IMR-90 (cell line): Measurements from ENCODE around the gene KCTD10. TPM values are rescaled to one million over a fixed set of nuclear protein-coding genes. Genes with fewer than 3 reads are reported as not detected.

Source experiments
- ATAC-seq: fragments of 200-7000 bp; cut with Tn5 transposase; 2 replicates; pipeline ENCODE4 v1.9.1; 2020; ENCODE audit warnings: low read depth, mild to moderate bottlenecking, moderate library complexity
- BruUV-seq: library from RNA; stranded (reverse); fragments of 400-500 nt; replicated peaks from 2 replicates; lab custom pipeline; 2021; lab: Mats Ljungman, UMichigan
- CTCF ChIA-PET: fragments of 300-600 bp; formaldehyde crosslinking; extraction: SDS; loops from one replicate; lab custom pipeline; 2021; ENCODE audit warnings: antibody characterized with exemption; lab: Yijun Ruan, JAX
- POLR2A ChIA-PET: fragments of 300-600 bp; sonication (Branson Sonifier 250); formaldehyde crosslinking; loops from one replicate; lab custom pipeline; 2022; ENCODE audit warnings: antibody characterized with exemption; ENCODE audit not compliant: unreplicated experiment; lab: Charles Lee
- DNase-seq: peaks from one replicate; pipeline ENCODE4 v3.0.0; 2013
- H2AFZ ChIP-seq: replicated peaks from 2 replicates; pipeline ENCODE3; 2013; ENCODE audit warnings: low read length, mild to moderate bottlenecking; ENCODE audit not compliant: poor library complexity
- H2AK5ac ChIP-seq: 2 replicates; pipeline ENCODE4 v1.6.1; 2013; ENCODE audit warnings: low read depth, low read length, inconsistent platforms
- H2AK9ac ChIP-seq: replicated peaks from 2 replicates; pipeline ENCODE3; 2013; ENCODE audit warnings: mild to moderate bottlenecking, low read depth, low read length, moderate library complexity; ENCODE audit not compliant: poor library complexity
- H2BK120ac ChIP-seq: 2 replicates; pipeline ENCODE4 v1.6.1; 2013; ENCODE audit warnings: low read depth, low read length, inconsistent platforms
- H2BK15ac ChIP-seq: 3 replicates; pipeline ENCODE4 v1.6.1; 2013; ENCODE audit warnings: low read depth, low read length, inconsistent platforms
- H2BK20ac ChIP-seq: 2 replicates; pipeline ENCODE4 v1.6.1; 2013; ENCODE audit warnings: low read depth, mild to moderate bottlenecking, inconsistent platforms, low read length, moderate library complexity
- H2BK5ac ChIP-seq: 2 replicates; pipeline ENCODE4 v1.6.1; 2013; ENCODE audit warnings: mild to moderate bottlenecking, low read depth, low read length, inconsistent platforms; ENCODE audit not compliant: poor library complexity, severe bottlenecking
- H3K14ac ChIP-seq: replicated peaks from 2 replicates; pipeline ENCODE4 v1.6.1; 2013; ENCODE audit warnings: low read depth, low read length, inconsistent platforms
- H3K18ac ChIP-seq: 2 replicates; pipeline ENCODE4 v1.6.1; 2013; ENCODE audit warnings: low read depth, low read length, control low read depth
- H3K23ac ChIP-seq: 2 replicates; pipeline ENCODE4 v1.6.1; 2013; ENCODE audit warnings: low read depth, low read length, inconsistent platforms
- H3K27ac ChIP-seq: 2 replicates; pipeline ENCODE4 v1.5.1; 2013; ENCODE audit warnings: mild to moderate bottlenecking, control low read depth, low read length; ENCODE audit not compliant: insufficient read depth
- H3K27me3 ChIP-seq: 2 replicates; pipeline ENCODE4 v1.6.1; 2013; ENCODE audit warnings: low read length; ENCODE audit not compliant: control insufficient read depth, insufficient read depth
- H3K36me3 ChIP-seq: 2 replicates; pipeline ENCODE4 v1.6.1; 2013; ENCODE audit warnings: low read length, mixed read lengths; ENCODE audit not compliant: control insufficient read depth, insufficient read depth
- H3K4ac ChIP-seq: 2 replicates; pipeline ENCODE4 v1.6.1; 2013; ENCODE audit warnings: low read depth, low read length, inconsistent platforms
- H3K4me1 ChIP-seq: 2 replicates; pipeline ENCODE4 v1.6.1; 2013; ENCODE audit warnings: low read length, mixed read lengths; ENCODE audit not compliant: control insufficient read depth, insufficient read depth
- H3K4me2 ChIP-seq: 2 replicates; pipeline ENCODE4 v1.6.1; 2013; ENCODE audit warnings: low read depth, mild to moderate bottlenecking, control low read depth, low read length, moderate library complexity
- H3K4me3 ChIP-seq: 2 replicates; pipeline ENCODE4 v1.5.1; 2013; ENCODE audit warnings: low read depth, mild to moderate bottlenecking, control low read depth, low read length, moderate library complexity; ENCODE audit not compliant: insufficient read depth
- H3K56ac ChIP-seq: 2 replicates; pipeline ENCODE4 v1.6.1; 2013; ENCODE audit warnings: low read length, inconsistent platforms; ENCODE audit not compliant: insufficient read depth; ENCODE audit errors: extremely low read depth
- H3K79me1 ChIP-seq, 2 experiments: 2 replicates each; pipeline ENCODE4 v1.6.1; 2013; ENCODE audit warnings: low read length in 2 of 2, inconsistent platforms in 1 of 2, low read depth in 1 of 2
- H3K9ac ChIP-seq: 2 replicates; pipeline ENCODE4 v1.6.1; 2013; ENCODE audit warnings: low read depth, low read length, control low read depth
- H3K9me1 ChIP-seq: 2 replicates; pipeline ENCODE4 v1.6.1; 2013; ENCODE audit warnings: low read length, inconsistent platforms; ENCODE audit not compliant: insufficient read depth
- H3K9me3 ChIP-seq: 2 replicates; pipeline ENCODE4 v1.6.1; 2013; ENCODE audit warnings: low read length; ENCODE audit not compliant: control insufficient read depth, insufficient read depth
- H4K20me1 ChIP-seq: 2 replicates; pipeline ENCODE4 v1.6.1; 2013; ENCODE audit warnings: low read length, inconsistent platforms; ENCODE audit not compliant: insufficient read depth
- H4K5ac ChIP-seq: 2 replicates; pipeline ENCODE4 v1.6.1; 2013; ENCODE audit warnings: mild to moderate bottlenecking, low read depth, low read length, control low read depth
- H4K8ac ChIP-seq, 2 experiments: 2 replicates each; pipeline ENCODE4 v1.6.1; 2013; ENCODE audit warnings: low read depth in 2 of 2, low read length in 2 of 2, control low read depth in 1 of 2, inconsistent platforms in 1 of 2
- H4K91ac ChIP-seq: 2 replicates; pipeline ENCODE4 v1.6.1; 2013; ENCODE audit warnings: low read depth, low read length, inconsistent platforms; ENCODE audit not compliant: insufficient read depth
- CEBPB ChIP-seq: IDR thresholded peaks from 2 replicates; pipeline ENCODE4 v1.6.1; 2012; ENCODE audit warnings: low read depth, low read length, improper control_type of control experiment
- ELK1 ChIP-seq: fragments of 150-350 bp; IDR thresholded peaks from 2 replicates; pipeline ENCODE4 v1.6.1; 2016; ENCODE audit warnings: low read depth, mild to moderate bottlenecking, low read length, moderate library complexity, borderline replicate concordance
- MAZ ChIP-seq: IDR thresholded peaks from 2 replicates; pipeline ENCODE4 v1.6.1; 2012; ENCODE audit warnings: low read depth, mild to moderate bottlenecking, low read length, improper control_type of control experiment, moderate library complexity, borderline replicate concordance
- MXI1 ChIP-seq: IDR thresholded peaks from 2 replicates; pipeline ENCODE4 v1.6.1; 2012; ENCODE audit warnings: low read depth, mild to moderate bottlenecking, low read length, moderate library complexity, borderline replicate concordance
- RAD21 ChIP-seq: IDR thresholded peaks from 2 replicates; pipeline ENCODE4 v1.6.1; 2012; ENCODE audit warnings: low read length, improper control_type of control experiment
- RCOR1 ChIP-seq: IDR thresholded peaks from 2 replicates; pipeline ENCODE4 v1.6.1; 2012; ENCODE audit warnings: mild to moderate bottlenecking, low read length, improper control_type of control experiment; ENCODE audit not compliant: insufficient replicate concordance
- SMC3 ChIP-seq: fragments of 150-350 bp; IDR thresholded peaks from 2 replicates; pipeline ENCODE4 v1.6.1; 2016; ENCODE audit warnings: low read depth, mild to moderate bottlenecking, antibody characterized with exemption, low read length, moderate library complexity
- WGBS, 2 experiments: methylation state at CpG; one replicate each; pipeline versions ENCODE4 v1.1.5 to v1.1.7; 2013; ENCODE audit warnings: missing lambda C conversion rate in 2 of 2; ENCODE audit not compliant: insufficient read length in 1 of 2; ENCODE audit errors: extremely low coverage in 2 of 2; 5-methylcytosine and 5-hydroxymethylcytosine counted together
- dilution Hi-C: fragments of 300-500 bp; cut with HindIII; formaldehyde crosslinking; loops from one replicate; pipeline ENCODE4 v1.14.3; 2018; ENCODE audit warnings: low sequenced_read_pairs; ENCODE audit not compliant: unreplicated experiment
- in situ Hi-C: fragments of 300-500 bp; cut with MboI; formaldehyde crosslinking; loops from 3 replicates; pipeline ENCODE4 v1.14.3; 2019; ENCODE audit warnings: low sequenced_read_pairs, inconsistent platforms, mixed read lengths
- intact Hi-C: fragments of 100-400 bp; cut with micrococcal nuclease; formaldehyde crosslinking; loops from 2 replicates; pipeline ENCODE4 v1.10.0; 2022
- polyA plus RNA-seq, 3 experiments: library from polyadenylated mRNA; depleted of rRNA; stranded (reverse); fragments of >200 nt; gene quantifications; 2 replicates each; pipeline ENCODE4 v1.2.3, GENCODE V29; 2012; ENCODE audit warnings: low replicate concordance in 1 of 3
- total RNA-seq: library from RNA; depleted of rRNA; stranded (reverse); fragments of >200 nt; gene quantifications from 2 replicates; pipeline ENCODE4 v1.2.3, GENCODE V29; 2012
- TF ChIP-seq, protein P1 (sequence below): conservative IDR thresholded peaks from 2 replicates; pipeline ENCODE4 v1.5.1; 2012; ENCODE audit warnings: mild to moderate bottlenecking, low read depth, low read length, improper control_type of control experiment
- TF ChIP-seq, protein P2 (sequence below): fragments of 150-350 bp; IDR thresholded peaks from 2 replicates; pipeline ENCODE4 v1.6.1; 2017; ENCODE audit warnings: mild to moderate bottlenecking, antibody characterized with exemption, low read length, low read depth

Gene KCTD10
- total and polyA plus RNA-seq, 2 of the 4 experiments (the other 2 are of a cell fraction): 72.1 to 88.4 TPM

GRCh38 chr12:109452489-109452888 is 24.6 kb downstream of the KCTD10 start:
- dilution Hi-C loops (no loop called here), intact Hi-C loops (no loop called here), in situ Hi-C loops (no loop called here)
- no peak overlapping the region for H3K4ac ChIP-seq
- no peak overlapping the region for H4K91ac ChIP-seq
- no peak overlapping the region for H3K4me2 ChIP-seq
- H3K9me1 ChIP-seq: peaks cover 10% of the 10 kb centered on the region; the same call in 1 of the 2 replicates
- ATAC-seq (no peak; the same call in 1 of the 2 replicates), DNase-seq (no peak)
- H4K5ac ChIP-seq: no peak overlapping the region
- H3K9me3 ChIP-seq: no peaks in the 10 kb centered on the region
- no peak overlapping the region; the same call in 1 of the 2 replicates for H3K23ac ChIP-seq
- H3K36me3 ChIP-seq: peaks cover 82% of the 10 kb centered on the region
- ChIA-PET CTCF (interaction anchor here (0.9 kb wide), 1 partner anchor 24 kb away, joined by 3 read pairs; no protein-coding TSS in a partner anchor), POLR2A (no interaction called here)
- no peak overlapping the region for H3K56ac ChIP-seq
- H4K8ac ChIP-seq: no peak overlapping the region
- no peak overlapping the region for H3K9ac ChIP-seq
- H2AFZ ChIP-seq: no peak overlapping the region
- no peak overlapping the region; the same call in 1 of the 2 replicates for H3K27ac ChIP-seq
- H3K18ac ChIP-seq: no peak overlapping the region
- no peak overlapping the region for H2BK15ac ChIP-seq
- no TSS peak for BruUV-seq
- no peak overlapping the region for H2BK20ac ChIP-seq
- H3K4me3 ChIP-seq: no peak overlapping the region
- H4K20me1 ChIP-seq: peaks cover 32% of the 10 kb centered on the region
- WGBS, 2 experiments: no CpG with 5 or more reads among the region's 2 CpGs
- no peak overlapping the region for H2AK5ac ChIP-seq
- H3K27me3 ChIP-seq: no peaks in the 10 kb centered on the region
- peaks cover 14% of the 10 kb centered on the region for H3K4me1 ChIP-seq
- no peak overlapping the region for H2BK120ac ChIP-seq
- no peak overlapping the region for H2AK9ac ChIP-seq
- H3K79me1 ChIP-seq: peaks cover 51 to 95% of the 10 kb centered on the region in 2 experiments
- H3K14ac ChIP-seq: no peak overlapping the region
- TF ChIP-seq MXI1: no peak
- no peak for TF ChIP-seq RAD21
- TF ChIP-seq SMC3: no peak
- TF ChIP-seq MAZ: no peak
- TF ChIP-seq, protein P1, sequence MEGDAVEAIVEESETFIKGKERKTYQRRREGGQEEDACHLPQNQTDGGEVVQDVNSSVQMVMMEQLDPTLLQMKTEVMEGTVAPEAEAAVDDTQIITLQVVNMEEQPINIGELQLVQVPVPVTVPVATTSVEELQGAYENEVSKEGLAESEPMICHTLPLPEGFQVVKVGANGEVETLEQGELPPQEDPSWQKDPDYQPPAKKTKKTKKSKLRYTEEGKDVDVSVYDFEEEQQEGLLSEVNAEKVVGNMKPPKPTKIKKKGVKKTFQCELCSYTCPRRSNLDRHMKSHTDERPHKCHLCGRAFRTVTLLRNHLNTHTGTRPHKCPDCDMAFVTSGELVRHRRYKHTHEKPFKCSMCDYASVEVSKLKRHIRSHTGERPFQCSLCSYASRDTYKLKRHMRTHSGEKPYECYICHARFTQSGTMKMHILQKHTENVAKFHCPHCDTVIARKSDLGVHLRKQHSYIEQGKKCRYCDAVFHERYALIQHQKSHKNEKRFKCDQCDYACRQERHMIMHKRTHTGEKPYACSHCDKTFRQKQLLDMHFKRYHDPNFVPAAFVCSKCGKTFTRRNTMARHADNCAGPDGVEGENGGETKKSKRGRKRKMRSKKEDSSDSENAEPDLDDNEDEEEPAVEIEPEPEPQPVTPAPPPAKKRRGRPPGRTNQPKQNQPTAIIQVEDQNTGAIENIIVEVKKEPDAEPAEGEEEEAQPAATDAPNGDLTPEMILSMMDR: no peak
- TF ChIP-seq ELK1: no peak
- TF ChIP-seq, protein P2, sequence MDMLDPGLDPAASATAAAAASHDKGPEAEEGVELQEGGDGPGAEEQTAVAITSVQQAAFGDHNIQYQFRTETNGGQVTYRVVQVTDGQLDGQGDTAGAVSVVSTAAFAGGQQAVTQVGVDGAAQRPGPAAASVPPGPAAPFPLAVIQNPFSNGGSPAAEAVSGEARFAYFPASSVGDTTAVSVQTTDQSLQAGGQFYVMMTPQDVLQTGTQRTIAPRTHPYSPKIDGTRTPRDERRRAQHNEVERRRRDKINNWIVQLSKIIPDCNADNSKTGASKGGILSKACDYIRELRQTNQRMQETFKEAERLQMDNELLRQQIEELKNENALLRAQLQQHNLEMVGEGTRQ: no peak
- no peak for TF ChIP-seq RCOR1
- TF ChIP-seq CEBPB: no peak
- H2BK5ac ChIP-seq: no peak overlapping the region
